ENCODE results near the gene SMIM23. TPM values are rescaled to one million over a fixed set of nuclear protein-coding genes. Genes with fewer than 3 reads are reported as not detected.

The SMIM23 gene
- polyA plus RNA-seq, 3 donors, result not detected

- TF ChIP-seq, protein P1, sequence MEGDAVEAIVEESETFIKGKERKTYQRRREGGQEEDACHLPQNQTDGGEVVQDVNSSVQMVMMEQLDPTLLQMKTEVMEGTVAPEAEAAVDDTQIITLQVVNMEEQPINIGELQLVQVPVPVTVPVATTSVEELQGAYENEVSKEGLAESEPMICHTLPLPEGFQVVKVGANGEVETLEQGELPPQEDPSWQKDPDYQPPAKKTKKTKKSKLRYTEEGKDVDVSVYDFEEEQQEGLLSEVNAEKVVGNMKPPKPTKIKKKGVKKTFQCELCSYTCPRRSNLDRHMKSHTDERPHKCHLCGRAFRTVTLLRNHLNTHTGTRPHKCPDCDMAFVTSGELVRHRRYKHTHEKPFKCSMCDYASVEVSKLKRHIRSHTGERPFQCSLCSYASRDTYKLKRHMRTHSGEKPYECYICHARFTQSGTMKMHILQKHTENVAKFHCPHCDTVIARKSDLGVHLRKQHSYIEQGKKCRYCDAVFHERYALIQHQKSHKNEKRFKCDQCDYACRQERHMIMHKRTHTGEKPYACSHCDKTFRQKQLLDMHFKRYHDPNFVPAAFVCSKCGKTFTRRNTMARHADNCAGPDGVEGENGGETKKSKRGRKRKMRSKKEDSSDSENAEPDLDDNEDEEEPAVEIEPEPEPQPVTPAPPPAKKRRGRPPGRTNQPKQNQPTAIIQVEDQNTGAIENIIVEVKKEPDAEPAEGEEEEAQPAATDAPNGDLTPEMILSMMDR (IDR thresholded peaks at IDR 0.05), result no peak
- Histone ChIP-seq H3K4me3 (replicated peaks in 1 of 3; ENCODE audit: low read depth in 2 of 3, low read length in 3 of 3) (no peak overlapping the region), H3K79me2 (ENCODE audit: insufficient read depth, low read length) (no peaks in the 10 kb centered on the region), H2AFZ (ENCODE audit: insufficient read depth, low read depth, low read length, poor library complexity, severe bottlenecking) (no peak overlapping the region), H3K4me2 (replicated peaks; ENCODE audit: extremely low read depth, low read length, poor library complexity, severe bottlenecking) (no peak overlapping the region), H3K4me1 (ENCODE audit: control insufficient read depth in 1 of 2, insufficient read depth in 2 of 2, low read length in 2 of 2) (peaks cover 4 to 6% of the 10 kb centered on the region in 2 donors), H3K9ac (ENCODE audit: insufficient read depth, low read length, poor library complexity, severe bottlenecking) (no peak overlapping the region), H4K20me1 (ENCODE audit: insufficient read depth, low read length) (no peaks in the 10 kb centered on the region), H3K36me3 (replicated peaks in 1 of 2; ENCODE audit: control insufficient read depth in 1 of 2, insufficient read depth in 2 of 2, low read length in 2 of 2) (no peaks in the 10 kb centered on the region), H3K27me3 (ENCODE audit: control insufficient read depth in 2 of 2, insufficient read depth in 2 of 2, low read length in 2 of 2) (no peaks in the 10 kb centered on the region), H3K27ac (ENCODE audit: low read depth in 1 of 2, low read length in 2 of 2) (no peak overlapping the region), H3K9me3 (replicated peaks in 1 of 2; ENCODE audit: control insufficient read depth in 1 of 2, insufficient read depth in 1 of 2, low read length in 2 of 2) (peaks cover 0 to 4% of the 10 kb centered on the region in 2 donors)
- no CpG with 5 or more reads among the region's 3 CpGs for WGBS (ENCODE audit: insufficient coverage)
- H3K4me1 Mint-ChIP-seq, result peaks cover 8% of the 10 kb centered on the region
- intact Hi-C loops (cut with micrococcal nuclease), result no loop called here
- no peaks in the 10 kb centered on the region for H3K36me3 Mint-ChIP-seq
- H3K4me3 Mint-ChIP-seq, result no peak overlapping the region
- H3K27ac Mint-ChIP-seq, result no peak overlapping the region
- peaks cover 0 to 8% (median 3%) of the 10 kb centered on the region in 7 donors for H3K9me3 Mint-ChIP-seq
- peaks cover 1 to 3% (median 2%) of the 10 kb centered on the region in 3 donors for H3K27me3 Mint-ChIP-seq (ENCODE audit: low read depth in 3 of 3)
- no peak for DNase-seq
Observed at GRCh38 chr5:171771856-171772255, 13.8 kb upstream of the SMIM23 start.

- Histone ChIP-seq H3K27me3 (ENCODE audit: control insufficient read depth in 2 of 2, insufficient read depth in 2 of 2, low read length in 2 of 2) (no peaks in the 10 kb centered on the region), H3K4me2 (replicated peaks; ENCODE audit: extremely low read depth, low read length, poor library complexity, severe bottlenecking) (no peak overlapping the region), H3K9ac (ENCODE audit: insufficient read depth, low read length, poor library complexity, severe bottlenecking) (no peak overlapping the region), H3K4me1 (ENCODE audit: control insufficient read depth in 1 of 2, insufficient read depth in 2 of 2, low read length in 2 of 2) (peaks cover 4 to 6% of the 10 kb centered on the region in 2 donors), H3K9me3 (replicated peaks in 1 of 2; ENCODE audit: control insufficient read depth in 1 of 2, insufficient read depth in 1 of 2, low read length in 2 of 2) (no peaks in the 10 kb centered on the region), H3K4me3 (replicated peaks in 1 of 3; ENCODE audit: low read depth in 2 of 3, low read length in 3 of 3) (no peak overlapping the region), H3K79me2 (ENCODE audit: insufficient read depth, low read length) (no peaks in the 10 kb centered on the region), H3K27ac (ENCODE audit: low read depth in 1 of 2, low read length in 2 of 2) (no peak overlapping the region), H2AFZ (ENCODE audit: insufficient read depth, low read depth, low read length, poor library complexity, severe bottlenecking) (no peak overlapping the region), H3K36me3 (replicated peaks in 1 of 2; ENCODE audit: control insufficient read depth in 1 of 2, insufficient read depth in 2 of 2, low read length in 2 of 2) (no peaks in the 10 kb centered on the region), H4K20me1 (ENCODE audit: insufficient read depth, low read length) (no peaks in the 10 kb centered on the region)
- intact Hi-C loops (cut with micrococcal nuclease), result no loop called here
- Mint-ChIP-seq H3K36me3 (no peaks in the 10 kb centered on the region), H3K27ac (no peak overlapping the region), H3K4me3 (no peak overlapping the region), H3K4me1 (peaks cover 8% of the 10 kb centered on the region), H3K9me3 (no peaks in the 10 kb centered on the region), H3K27me3 (ENCODE audit: low read depth in 3 of 3) (peaks cover 1 to 3% (median 2%) of the 10 kb centered on the region in 3 donors)
- DNase-seq, result no peak
- WGBS (ENCODE audit: insufficient coverage), result 100% methylated on average over 2 of the region's 8 CpGs
- TF ChIP-seq, protein P1 (IDR thresholded peaks at IDR 0.05), result no peak
Observed at GRCh38 chr5:171773106-171773505, 12.5 kb upstream of the SMIM23 start.
